DOHH2 (cell line): ENCODE data around the gene ZFP92.

ENCODE experiments used
- CTCF ChIP-seq: fragments of 200-600 bp; sonication (generic); IDR thresholded peaks from one replicate; pipeline ENCODE4 v1.5.1; 2014; ENCODE audit warnings: antibody characterized with exemption, mild to moderate bottlenecking, low read depth, low read length; ENCODE audit not compliant: poor library complexity, severe bottlenecking
- EZH2phosphoT487 ChIP-seq: fragments of 200-600 bp; sonication (generic); IDR thresholded peaks from 2 replicates; pipeline ENCODE4 v1.6.1; 2017; ENCODE audit warnings: borderline replicate concordance, mild to moderate bottlenecking, antibody characterized with exemption, low read length, moderate library complexity, mixed read lengths

- TF ChIP-seq CTCF = no peak
- no peak for TF ChIP-seq EZH2phosphoT487
Observed at GRCh38 chrX:153411988-153412574, 809 bp downstream of the ZFP92 start.
